Epithelial cell of proximal tubule (primary cell): ENCODE results near the gene COPE. TPM values are rescaled to one million over a fixed set of nuclear protein-coding genes. Genes with fewer than 3 reads are reported as not detected.

Experiments used
- DNase-seq: peaks from one replicate; pipeline ENCODE4 v3.0.0-alpha.2; 2011; ENCODE audit warnings: low read depth
- H3K4me3 ChIP-seq: 2 replicates; pipeline ENCODE4 v1.5.1; 2011; ENCODE audit warnings: low read depth, mild to moderate bottlenecking, low read length
- CTCF ChIP-seq: conservative IDR thresholded peaks from 2 replicates; pipeline ENCODE4 v1.5.1; 2012; ENCODE audit warnings: low read depth, mild to moderate bottlenecking, low read length
- total RNA-seq: library from RNA; depleted of rRNA; stranded (reverse); fragments of >200 nt; gene quantifications from 2 replicates; pipeline ENCODE4 v1.2.3, GENCODE V29; 2015

COPE gene
- total RNA-seq, 1 donor from 2014 or later: 312 TPM

DNA sequence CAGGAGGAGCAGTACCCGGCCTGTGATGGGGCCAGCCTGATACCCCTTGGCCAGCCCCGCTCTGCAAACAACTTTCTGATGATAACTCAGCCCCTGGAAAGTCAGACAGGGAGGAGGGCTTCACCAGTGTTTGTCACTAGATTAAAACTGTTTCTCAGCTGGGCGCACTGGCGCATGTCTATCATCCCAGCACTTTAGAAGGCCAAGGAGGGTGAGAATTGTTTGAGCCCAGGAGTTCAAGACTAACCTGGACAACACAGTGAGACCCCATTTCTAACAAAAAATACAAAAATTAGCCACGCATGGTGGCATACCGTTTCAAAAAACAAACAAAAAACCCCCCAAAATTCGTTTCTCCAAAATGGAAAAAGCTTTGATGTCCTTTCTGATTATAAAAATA lies 17.7 kb downstream of the COPE start:
- no peak overlapping the region for H3K4me3 ChIP-seq
- no peak for DNase-seq
- no peak for TF ChIP-seq CTCF

DNA sequence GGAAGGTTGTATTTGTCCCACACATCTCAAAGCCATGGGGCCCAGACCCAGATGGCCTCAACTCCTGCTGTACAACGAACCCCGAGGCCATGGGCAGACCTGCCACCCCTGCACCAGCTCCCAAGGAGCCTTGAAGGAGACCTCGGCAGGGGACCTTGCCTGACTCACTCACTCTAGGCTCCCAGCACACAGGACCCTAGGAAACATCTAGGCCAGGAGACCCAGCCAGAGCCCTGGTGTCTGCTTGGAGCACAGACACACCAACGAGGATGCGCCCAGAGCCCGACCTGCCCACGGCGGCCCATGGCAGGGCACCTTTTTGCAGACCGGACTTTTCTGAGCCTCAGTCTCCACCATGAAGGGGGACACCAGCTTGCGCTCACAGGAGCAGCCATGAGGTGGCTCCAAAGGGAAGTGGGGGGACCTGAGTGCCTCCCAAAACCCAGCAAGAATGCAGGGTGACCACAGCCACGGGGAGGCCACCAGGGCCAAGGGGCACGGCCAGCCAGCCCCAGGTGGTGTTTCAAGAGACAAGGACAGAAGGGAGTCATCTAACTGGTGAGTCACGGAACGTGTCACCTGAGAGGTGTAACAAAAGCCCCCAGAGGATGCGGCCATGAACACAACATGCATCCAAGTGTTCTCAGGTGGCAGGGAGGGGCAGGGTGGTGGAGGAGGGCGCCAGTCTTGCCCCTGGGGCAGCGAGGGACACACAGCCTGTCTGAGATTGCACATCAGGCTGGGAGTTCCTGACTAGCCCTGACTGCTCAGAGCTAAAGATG lies 18.3 kb downstream of the COPE start:
- no peak overlapping the region for H3K4me3 ChIP-seq
- TF ChIP-seq CTCF: no peak
- no peak for DNase-seq

GRCh38 chr19:18899624-18900560 lies 19.3 kb downstream of the COPE start:
- H3K4me3 ChIP-seq: no peak overlapping the region
- TF ChIP-seq CTCF: no peak
- DNase-seq: no peak

DNA sequence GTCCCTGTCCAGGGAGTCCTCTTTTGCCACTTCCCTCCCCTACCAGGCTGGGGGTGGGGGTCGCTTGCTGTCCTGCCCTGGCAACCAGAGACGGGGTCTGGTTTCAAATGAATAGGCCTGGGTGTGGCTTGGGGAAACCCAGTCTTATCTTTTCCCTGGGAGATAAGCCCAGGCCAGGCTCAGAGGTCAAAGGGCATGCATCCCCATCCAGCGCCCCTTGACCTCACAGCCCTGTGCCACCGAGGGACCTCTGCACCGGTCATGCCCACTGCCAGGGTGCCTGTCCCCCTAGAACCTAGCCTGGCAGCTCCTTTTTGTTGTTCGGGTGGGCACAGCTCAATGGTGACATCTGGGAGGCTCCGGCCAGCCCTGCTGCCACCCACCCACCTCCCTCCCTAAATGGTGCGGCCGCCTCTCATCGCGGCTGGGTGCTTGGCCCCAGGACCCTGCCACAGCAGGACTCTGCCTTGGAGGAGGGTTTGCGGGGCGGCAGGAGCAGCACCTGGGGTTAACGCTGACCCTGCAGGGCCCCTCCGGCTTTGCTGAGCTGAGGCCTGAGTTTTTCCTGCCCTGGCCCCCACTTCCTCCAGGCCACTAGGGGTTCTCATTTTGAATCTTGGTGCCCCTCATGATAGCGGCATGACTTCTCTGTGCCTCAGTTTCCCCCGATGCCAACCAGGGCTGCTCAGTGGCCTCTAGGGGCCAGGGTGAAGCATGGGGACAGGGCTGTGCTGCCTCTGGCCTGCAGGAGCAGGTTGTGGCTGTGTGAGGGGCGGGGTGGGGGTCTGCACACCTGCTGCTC lies 20.4 kb downstream of the COPE start:
- DNase-seq: no peak
- no peak for TF ChIP-seq CTCF
- H3K4me3 ChIP-seq: no peak overlapping the region

DNA sequence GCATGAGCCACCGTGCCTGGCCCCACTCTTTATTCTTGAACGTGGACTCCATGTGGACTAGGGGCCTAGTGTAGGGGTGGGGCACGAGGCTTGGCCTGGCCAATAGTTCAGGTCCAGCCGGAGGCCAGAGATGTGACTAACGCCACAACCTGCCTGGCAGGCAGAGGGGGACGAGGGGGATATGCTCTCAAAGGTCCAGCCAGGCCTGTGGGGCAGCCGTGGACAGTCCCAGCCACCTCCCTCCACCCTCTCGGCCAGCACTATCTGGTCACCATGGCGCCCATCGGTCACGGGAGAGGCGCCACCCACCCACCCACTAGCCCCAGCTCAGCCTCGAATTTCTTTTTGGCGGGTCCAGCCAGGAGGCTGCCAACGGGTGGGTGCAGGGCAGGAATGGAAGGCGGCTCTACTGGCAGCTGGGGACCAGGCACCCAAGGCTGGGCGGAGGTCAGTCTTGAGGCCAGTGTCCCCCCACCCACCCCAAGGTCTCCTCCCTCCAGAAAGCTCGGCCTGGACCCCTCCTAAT lies 21.0 kb downstream of the COPE start:
- TF ChIP-seq CTCF: no peak
- no peak overlapping the region for H3K4me3 ChIP-seq
- no peak for DNase-seq
